Cardiac septum (tissue), 1 donor: ENCODE measurements around the gene KBTBD12. TPM values are rescaled to one million over a fixed set of nuclear protein-coding genes. Genes with fewer than 3 reads are reported as not detected.

Experiments
- DNase-seq: peaks from one replicate; pipeline ENCODE4 v3.0.0-alpha.2; 2020; ENCODE audit warnings: low spot score
- intact Hi-C: fragments of 100-400 bp; cut with DNase I; formaldehyde crosslinking; loops from one replicate; pipeline ENCODE4 v1.14.0; 2022
- total RNA-seq: library from RNA; stranded (reverse); fragmentation: NEBNext Ultra II Directional; extraction: Animal tissue kit (Norgen Biotek cat#: 25700); gene quantifications from one replicate; pipeline ENCODE4 v1.2.1, GENCODE V29; 2021
- donor health status: DM: no; HTN: no; CAD: no.

The KBTBD12 gene
- total RNA-seq, 1 donor from 2014 or later: 36.6 TPM

- intact Hi-C loops: loop anchor here (10.0 kb wide), 1 partner anchor 401 kb away; no protein-coding TSS in a partner anchor
- DNase-seq: no peak
Measured at GRCh38 chr3:127975153-127976029, 60.4 kb downstream of the KBTBD12 start.

- DNase-seq: no peak
- intact Hi-C loops: loop anchor here (10.0 kb wide), 1 partner anchor 404 kb away; no protein-coding TSS in a partner anchor
Measured at GRCh38 chr3:127978636-127979035, 63.6 kb downstream of the KBTBD12 start.

GRCh38 chr3:127979473-127979872 is 64.4 kb downstream of the KBTBD12 start:
- intact Hi-C loops: loop anchor here (10.0 kb wide), 1 partner anchor 405 kb away; no protein-coding TSS in a partner anchor
- no peak for DNase-seq

- no peak for DNase-seq
- intact Hi-C loops: no loop called here
Measured at GRCh38 chr3:127981097-127981496, 66.1 kb downstream of the KBTBD12 start.

GRCh38 chr3:127982155-127982554 is 67.1 kb downstream of the KBTBD12 start:
- DNase-seq: no peak

GRCh38 chr3:127984241-127984975 is 69.4 kb downstream of the KBTBD12 start:
- intact Hi-C loops: no loop called here
- DNase-seq: no peak

More at GRCh38 chr3:127982155-127982554, 67.1 kb downstream of the KBTBD12 start:
- intact Hi-C loops: no loop called here

GRCh38 chr3:127985216-127985615 is 70.2 kb downstream of the KBTBD12 start:
- intact Hi-C loops: no loop called here
- DNase-seq: no peak

- DNase-seq: no peak
- intact Hi-C loops: no loop called here
Measured at GRCh38 chr3:127985655-127986225, 70.7 kb downstream of the KBTBD12 start.

- intact Hi-C loops: no loop called here
- DNase-seq: peak; percentile 83
Measured at GRCh38 chr3:127986803-127987202, 71.8 kb downstream of the KBTBD12 start.

- DNase-seq: no peak
- intact Hi-C loops: no loop called here
Measured at GRCh38 chr3:127987309-127987995, 72.4 kb downstream of the KBTBD12 start.

GRCh38 chr3:127988770-127989557 is 73.9 kb downstream of the KBTBD12 start:
- intact Hi-C loops: no loop called here
- no peak for DNase-seq

- DNase-seq: no peak
- intact Hi-C loops: no loop called here
Measured at GRCh38 chr3:127990051-127990450, 75.0 kb downstream of the KBTBD12 start.

- intact Hi-C loops: no loop called here
- no peak for DNase-seq
Measured at GRCh38 chr3:127990461-127990860, 75.4 kb downstream of the KBTBD12 start.

- no peak for DNase-seq
- intact Hi-C loops: no loop called here
Measured at GRCh38 chr3:127991251-127991650, 76.2 kb downstream of the KBTBD12 start.

- DNase-seq: no peak
- intact Hi-C loops: no loop called here
Measured at GRCh38 chr3:127991681-127992080, 76.6 kb downstream of the KBTBD12 start.

- intact Hi-C loops: no loop called here
- DNase-seq: no peak
Measured at GRCh38 chr3:127992127-127992526, 77.1 kb downstream of the KBTBD12 start.

GRCh38 chr3:127994011-127994410 is 79.0 kb downstream of the KBTBD12 start:
- intact Hi-C loops: no loop called here
- DNase-seq: no peak

- intact Hi-C loops: no loop called here
- DNase-seq: no peak
Measured at GRCh38 chr3:127997016-127997415, 82.0 kb downstream of the KBTBD12 start.

- no peak for DNase-seq
- intact Hi-C loops: no loop called here
Measured at GRCh38 chr3:127997961-127998360, 82.9 kb downstream of the KBTBD12 start.
